ENCODE results near the gene ERC2.

The ERC2 gene

GRCh38 chr3:55716611-55717225 lies 751.5 kb downstream of the ERC2 start:
- DNase-seq (ENCODE audit: low read depth) = no peak
- no peak overlapping the region for H3K4me3 ChIP-seq (ENCODE audit: low read depth, low read length)
- TF ChIP-seq MYC (IDR thresholded peaks at IDR 0.05; ENCODE audit: low read depth, low read length) = no peak
- no peak for TF ChIP-seq POLR2A (IDR thresholded peaks at IDR 0.05; ENCODE audit: extremely low read depth, insufficient read length)
- TF ChIP-seq, protein P1, sequence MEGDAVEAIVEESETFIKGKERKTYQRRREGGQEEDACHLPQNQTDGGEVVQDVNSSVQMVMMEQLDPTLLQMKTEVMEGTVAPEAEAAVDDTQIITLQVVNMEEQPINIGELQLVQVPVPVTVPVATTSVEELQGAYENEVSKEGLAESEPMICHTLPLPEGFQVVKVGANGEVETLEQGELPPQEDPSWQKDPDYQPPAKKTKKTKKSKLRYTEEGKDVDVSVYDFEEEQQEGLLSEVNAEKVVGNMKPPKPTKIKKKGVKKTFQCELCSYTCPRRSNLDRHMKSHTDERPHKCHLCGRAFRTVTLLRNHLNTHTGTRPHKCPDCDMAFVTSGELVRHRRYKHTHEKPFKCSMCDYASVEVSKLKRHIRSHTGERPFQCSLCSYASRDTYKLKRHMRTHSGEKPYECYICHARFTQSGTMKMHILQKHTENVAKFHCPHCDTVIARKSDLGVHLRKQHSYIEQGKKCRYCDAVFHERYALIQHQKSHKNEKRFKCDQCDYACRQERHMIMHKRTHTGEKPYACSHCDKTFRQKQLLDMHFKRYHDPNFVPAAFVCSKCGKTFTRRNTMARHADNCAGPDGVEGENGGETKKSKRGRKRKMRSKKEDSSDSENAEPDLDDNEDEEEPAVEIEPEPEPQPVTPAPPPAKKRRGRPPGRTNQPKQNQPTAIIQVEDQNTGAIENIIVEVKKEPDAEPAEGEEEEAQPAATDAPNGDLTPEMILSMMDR (IDR thresholded peaks at IDR 0.05; ENCODE audit: low read depth, low read length) = no peak
- TF ChIP-seq, protein P2, sequence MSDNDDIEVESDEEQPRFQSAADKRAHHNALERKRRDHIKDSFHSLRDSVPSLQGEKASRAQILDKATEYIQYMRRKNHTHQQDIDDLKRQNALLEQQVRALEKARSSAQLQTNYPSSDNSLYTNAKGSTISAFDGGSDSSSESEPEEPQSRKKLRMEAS (IDR thresholded peaks at IDR 0.05; ENCODE audit: low read depth, low read length) = no peak

GRCh38 chr3:55716044-55716443 lies 752.2 kb downstream of the ERC2 start:
- H3K4me3 ChIP-seq (ENCODE audit: low read depth, low read length) = no peak overlapping the region
- TF ChIP-seq, protein P1 (IDR thresholded peaks at IDR 0.05; ENCODE audit: low read depth, low read length) = no peak
- no peak for TF ChIP-seq POLR2A (IDR thresholded peaks at IDR 0.05; ENCODE audit: extremely low read depth, insufficient read length)
- TF ChIP-seq, protein P2 (IDR thresholded peaks at IDR 0.05; ENCODE audit: low read depth, low read length) = no peak
- TF ChIP-seq MYC (IDR thresholded peaks at IDR 0.05; ENCODE audit: low read depth, low read length) = no peak
- DNase-seq (ENCODE audit: low read depth) = no peak

- DNase-seq (ENCODE audit: low read depth) = no peak
- TF ChIP-seq, protein P2 (IDR thresholded peaks at IDR 0.05; ENCODE audit: low read depth, low read length) = no peak
- no peak for TF ChIP-seq MYC (IDR thresholded peaks at IDR 0.05; ENCODE audit: low read depth, low read length)
- TF ChIP-seq, protein P1 (IDR thresholded peaks at IDR 0.05; ENCODE audit: low read depth, low read length) = no peak
- TF ChIP-seq POLR2A (IDR thresholded peaks at IDR 0.05; ENCODE audit: extremely low read depth, insufficient read length) = no peak
- H3K4me3 ChIP-seq (ENCODE audit: low read depth, low read length) = no peak overlapping the region
Measured at GRCh38 chr3:55714057-55714456, 754.2 kb downstream of the ERC2 start.

- no peak overlapping the region for H3K4me3 ChIP-seq (ENCODE audit: low read depth, low read length)
- DNase-seq (ENCODE audit: low read depth) = no peak
- TF ChIP-seq MYC (IDR thresholded peaks at IDR 0.05; ENCODE audit: low read depth, low read length) (no peak), POLR2A (IDR thresholded peaks at IDR 0.05; ENCODE audit: extremely low read depth, insufficient read length) (no peak)
- TF ChIP-seq, protein P1 (IDR thresholded peaks at IDR 0.05; ENCODE audit: low read depth, low read length) = no peak
- TF ChIP-seq, protein P2 (IDR thresholded peaks at IDR 0.05; ENCODE audit: low read depth, low read length) = no peak
Measured at GRCh38 chr3:55711646-55712045, 756.6 kb downstream of the ERC2 start.

DNA sequence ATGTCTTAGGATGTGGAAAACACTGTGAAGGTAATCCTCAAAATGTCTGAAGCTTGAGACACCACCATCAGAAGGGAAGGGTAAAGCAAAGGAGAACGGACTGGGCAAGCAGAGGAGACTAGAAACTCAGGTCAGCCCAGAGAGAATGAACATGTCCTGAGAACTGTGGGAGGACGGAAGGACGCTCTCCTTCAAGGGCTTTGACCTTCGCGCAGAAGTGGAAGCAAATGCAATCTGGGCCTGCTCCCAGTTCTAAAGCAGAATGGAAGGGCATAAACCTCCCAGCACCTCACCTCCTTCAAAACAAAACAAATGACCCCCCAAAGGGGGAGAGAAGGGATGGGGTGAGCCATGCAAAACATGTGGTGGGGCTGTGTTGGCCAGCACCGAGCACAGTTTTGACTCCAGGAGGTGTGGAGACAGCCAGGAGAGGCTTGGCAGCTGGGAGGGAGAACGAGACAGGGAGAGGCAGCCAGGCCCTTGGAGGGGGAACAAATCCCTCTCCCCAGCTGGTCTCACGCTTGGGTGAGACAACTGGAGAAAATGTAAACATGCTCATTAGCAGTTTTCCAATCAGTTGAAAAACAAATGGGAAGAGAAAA lies 758.8 kb downstream of the ERC2 start:
- no peak for DNase-seq (ENCODE audit: low read depth)

More for the DNA sequence above, 758.8 kb downstream of the ERC2 start:
- H3K4me3 ChIP-seq (ENCODE audit: low read depth, low read length) = no peak overlapping the region
- TF ChIP-seq, protein P1 (IDR thresholded peaks at IDR 0.05; ENCODE audit: low read depth, low read length) = no peak
- TF ChIP-seq, protein P2 (IDR thresholded peaks at IDR 0.05; ENCODE audit: low read depth, low read length) = no peak
- TF ChIP-seq POLR2A (IDR thresholded peaks at IDR 0.05; ENCODE audit: extremely low read depth, insufficient read length) = no peak
- no peak for TF ChIP-seq MYC (IDR thresholded peaks at IDR 0.05; ENCODE audit: low read depth, low read length)

All from NB4 (cell line).